ENCODE measurements around the gene MARCHF7. TPM values are rescaled to one million over a fixed set of nuclear protein-coding genes. Genes with fewer than 3 reads are reported as not detected.

MARCHF7 gene
- total and polyA plus RNA-seq, 2 of the 8 experiments (the other 6 are each of a cell fraction or from before 2014, with no cell fraction given) = 18.3 to 116 TPM

- H3K9me3 ChIP-seq (ENCODE audit: insufficient read depth in 2 of 2, low read depth in 1 of 2, low read length in 1 of 2) = no peaks in the 10 kb centered on the region
- no peak overlapping the region for H4K8ac ChIP-seq (ENCODE audit: extremely low read depth, insufficient read depth, low read length)
- no peak overlapping the region for H3K4me3 ChIP-seq (ENCODE audit: extremely low read depth in 1 of 4, insufficient read depth in 2 of 4, low read depth in 3 of 4, low read length in 4 of 4)
- DNase-seq (ENCODE audit: low read depth in 1 of 2, low spot score in 2 of 2) = no peak
- peaks cover 7 to 60% (median 31%) of the 10 kb centered on the region in 4 experiments for H3K36me3 ChIP-seq (ENCODE audit: control insufficient read depth in 2 of 4, insufficient read depth in 4 of 4, low read length in 3 of 4)
- H2BK20ac ChIP-seq (ENCODE audit: low read length) = no peak overlapping the region
- H3K27me3 ChIP-seq (replicated peaks in 1 of 4; ENCODE audit: control insufficient read depth in 3 of 4, extremely low read depth in 1 of 4, insufficient read depth in 3 of 4, low read length in 3 of 4) = no peaks in the 10 kb centered on the region
- FAIRE-seq = no peak
- no peak overlapping the region for H3K4ac ChIP-seq (replicated peaks; ENCODE audit: insufficient read length, low read depth, low read length)
- no peaks in the 10 kb centered on the region; the same call in 1 of the 2 replicates for H3K23me2 ChIP-seq (ENCODE audit: low read depth, low read length)
- no peak overlapping the region for H2AK5ac ChIP-seq (ENCODE audit: low read depth, low read length)
- H3K79me1 ChIP-seq (ENCODE audit: low read depth, low read length) = no peaks in the 10 kb centered on the region; the same call in 1 of the 2 replicates
- H2BK120ac ChIP-seq (replicated peaks; ENCODE audit: low read depth, low read length) = no peak overlapping the region
- H3K18ac ChIP-seq (ENCODE audit: extremely low read depth, low read length) = no peak overlapping the region
- TF ChIP-seq CTBP2 (IDR thresholded peaks at IDR 0.05; ENCODE audit: borderline replicate concordance, insufficient read depth, insufficient read length, low read length) (no peak), SUZ12 (IDR thresholded peaks at IDR 0.05; ENCODE audit: low read length) (no peak), RAD21 (IDR thresholded peaks at IDR 0.05 in 1 of 2, conservative IDR thresholded peaks at IDR 0.05 in 1 of 2; ENCODE audit: low read depth in 2 of 2, low read length in 2 of 2) (no peak)
- H3K79me2 ChIP-seq (ENCODE audit: control insufficient read depth in 1 of 2, insufficient read depth in 2 of 2, low read length in 2 of 2) = peaks cover 0 to 55% of the 10 kb centered on the region in 2 experiments; a peak in 2 of 4 replicates
- no peak overlapping the region for H2BK5ac ChIP-seq (ENCODE audit: low read depth, low read length)
- H3K23ac ChIP-seq (ENCODE audit: insufficient read length) = no peak overlapping the region
- H3K4me1 ChIP-seq (replicated peaks in 1 of 4; ENCODE audit: control insufficient read depth in 3 of 4, insufficient read depth in 4 of 4, low read length in 3 of 4) = no peaks in the 10 kb centered on the region
- H3K9ac ChIP-seq (replicated peaks in 1 of 4; ENCODE audit: extremely low read depth in 1 of 4, low read depth in 3 of 4, low read length in 3 of 4) = no peak overlapping the region
- peaks cover 4 to 5% of the 10 kb centered on the region in 2 experiments for H4K20me1 ChIP-seq (replicated peaks in 1 of 2; ENCODE audit: control insufficient read depth in 1 of 2, insufficient read depth in 2 of 2, low read length in 2 of 2)
- no peak overlapping the region for H2AFZ ChIP-seq (ENCODE audit: low read length)
- H4K5ac ChIP-seq (ENCODE audit: insufficient read length, low read depth, low read length) = no peak overlapping the region
- H3K14ac ChIP-seq (ENCODE audit: insufficient read length) = no peak overlapping the region
- no peak overlapping the region for H2BK12ac ChIP-seq (ENCODE audit: low read depth, low read length)
- no peak overlapping the region for H2BK15ac ChIP-seq (ENCODE audit: low read length)
- CTCF ChIA-PET (ENCODE audit: partially characterized antibody) = interaction anchor here (5.0 kb wide), 1 partner anchor 52 kb away, joined by 27 read pairs; no protein-coding TSS in a partner anchor
- 91% methylated on average over 2 of the region's 2 CpGs; no CpG with 5 or more reads in 1 of the 2 experiments for WGBS, 2 experiments (ENCODE audit: extremely low coverage in 1 of 2, insufficient coverage in 1 of 2, insufficient read length in 1 of 2, insufficient replicate concordance in 2 of 2, low coverage in 1 of 2, low lambda C conversion rate in 2 of 2, missing lambda C conversion rate in 1 of 2)
- no peak overlapping the region for H4K91ac ChIP-seq (replicated peaks; ENCODE audit: insufficient read length, low read length)
- H3K27ac ChIP-seq (ENCODE audit: low read depth, low read length) = no peak overlapping the region
- no peak overlapping the region for H3K4me2 ChIP-seq (ENCODE audit: insufficient read depth in 1 of 2, low read depth in 2 of 2, low read length in 2 of 2)
- no peak overlapping the region for H3K56ac ChIP-seq (replicated peaks; ENCODE audit: insufficient read length, low read depth, low read length)
- POLR2A ChIA-PET (ENCODE audit: partially characterized antibody) = no interaction called here
Measured at GRCh38 chr2:159755014-159755413, 42.7 kb downstream of the MARCHF7 start.

Measured in H1 (cell line).